Stomach (tissue), 4 donors: ENCODE measurements around the gene SIRT3.

Experiments used
- EP300 ChIP-seq: sonication (generic); formaldehyde crosslinking; IDR thresholded peaks from one replicate; pipeline ENCODE4 v1.6.1; 2017; ENCODE audit warnings: antibody characterized with exemption
- POLR2A ChIP-seq, 4 donors: fragments of 450-650 bp; IDR thresholded peaks; one replicate each; pipeline ENCODE4 v1.6.1; 2016; ENCODE audit warnings: antibody characterized with exemption in 4 of 4, control low read depth in 2 of 4, mild to moderate bottlenecking in 1 of 4, moderate library complexity in 1 of 4
- TF ChIP-seq, protein P1 (sequence below), 7 experiments: fragments of 450-650 bp in 4 of 7; fragments of 200-600 bp in 3 of 7; sonication (generic) in 3 of 7; IDR thresholded peaks; one replicate each; pipeline ENCODE4 v1.5.1; 2016 to 2019; ENCODE audit warnings: antibody characterized with exemption in 7 of 7, control low read depth in 2 of 7, mild to moderate bottlenecking in 1 of 7

GRCh38 chr11:215581-216037, 20.5 kb downstream of the SIRT3 start:
- TF ChIP-seq, protein P1, sequence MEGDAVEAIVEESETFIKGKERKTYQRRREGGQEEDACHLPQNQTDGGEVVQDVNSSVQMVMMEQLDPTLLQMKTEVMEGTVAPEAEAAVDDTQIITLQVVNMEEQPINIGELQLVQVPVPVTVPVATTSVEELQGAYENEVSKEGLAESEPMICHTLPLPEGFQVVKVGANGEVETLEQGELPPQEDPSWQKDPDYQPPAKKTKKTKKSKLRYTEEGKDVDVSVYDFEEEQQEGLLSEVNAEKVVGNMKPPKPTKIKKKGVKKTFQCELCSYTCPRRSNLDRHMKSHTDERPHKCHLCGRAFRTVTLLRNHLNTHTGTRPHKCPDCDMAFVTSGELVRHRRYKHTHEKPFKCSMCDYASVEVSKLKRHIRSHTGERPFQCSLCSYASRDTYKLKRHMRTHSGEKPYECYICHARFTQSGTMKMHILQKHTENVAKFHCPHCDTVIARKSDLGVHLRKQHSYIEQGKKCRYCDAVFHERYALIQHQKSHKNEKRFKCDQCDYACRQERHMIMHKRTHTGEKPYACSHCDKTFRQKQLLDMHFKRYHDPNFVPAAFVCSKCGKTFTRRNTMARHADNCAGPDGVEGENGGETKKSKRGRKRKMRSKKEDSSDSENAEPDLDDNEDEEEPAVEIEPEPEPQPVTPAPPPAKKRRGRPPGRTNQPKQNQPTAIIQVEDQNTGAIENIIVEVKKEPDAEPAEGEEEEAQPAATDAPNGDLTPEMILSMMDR (IDR thresholded peaks at IDR 0.05) = no peak
- TF ChIP-seq EP300 (no peak), POLR2A (IDR thresholded peaks at IDR 0.05) (no peak)
